Measurements from ENCODE around the gene IMP4. TPM values are rescaled to one million over a fixed set of nuclear protein-coding genes. Genes with fewer than 3 reads are reported as not detected.
"Not testable (repeated sequence)": the region's sequence is repeated elsewhere in the genome, so short reads cannot be mapped to it uniquely, and the experiment has no call there.

Gene IMP4
- total RNA-seq, 1 experiment from 2014 or later: 120 TPM

- Mint-ChIP-seq H3K27me3 (ENCODE audit: insufficient read depth, unreplicated experiment) (peaks cover 3% of the 10 kb centered on the region), H3K36me3 (ENCODE audit: insufficient read depth, unreplicated experiment) (no peaks in the 10 kb centered on the region), H3K9me3 (ENCODE audit: unreplicated experiment) (no peaks in the 10 kb centered on the region), H3K27ac (ENCODE audit: unreplicated experiment) (peak overlapping the region; percentile 62), H3K4me3 (ENCODE audit: unreplicated experiment) (no peak overlapping the region), H3K4me1 (ENCODE audit: low read depth, unreplicated experiment) (peaks cover 6% of the 10 kb centered on the region)
- TF ChIP-seq, protein P1, sequence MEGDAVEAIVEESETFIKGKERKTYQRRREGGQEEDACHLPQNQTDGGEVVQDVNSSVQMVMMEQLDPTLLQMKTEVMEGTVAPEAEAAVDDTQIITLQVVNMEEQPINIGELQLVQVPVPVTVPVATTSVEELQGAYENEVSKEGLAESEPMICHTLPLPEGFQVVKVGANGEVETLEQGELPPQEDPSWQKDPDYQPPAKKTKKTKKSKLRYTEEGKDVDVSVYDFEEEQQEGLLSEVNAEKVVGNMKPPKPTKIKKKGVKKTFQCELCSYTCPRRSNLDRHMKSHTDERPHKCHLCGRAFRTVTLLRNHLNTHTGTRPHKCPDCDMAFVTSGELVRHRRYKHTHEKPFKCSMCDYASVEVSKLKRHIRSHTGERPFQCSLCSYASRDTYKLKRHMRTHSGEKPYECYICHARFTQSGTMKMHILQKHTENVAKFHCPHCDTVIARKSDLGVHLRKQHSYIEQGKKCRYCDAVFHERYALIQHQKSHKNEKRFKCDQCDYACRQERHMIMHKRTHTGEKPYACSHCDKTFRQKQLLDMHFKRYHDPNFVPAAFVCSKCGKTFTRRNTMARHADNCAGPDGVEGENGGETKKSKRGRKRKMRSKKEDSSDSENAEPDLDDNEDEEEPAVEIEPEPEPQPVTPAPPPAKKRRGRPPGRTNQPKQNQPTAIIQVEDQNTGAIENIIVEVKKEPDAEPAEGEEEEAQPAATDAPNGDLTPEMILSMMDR (IDR thresholded peaks at IDR 0.05; ENCODE audit: insufficient read depth in 1 of 2, low read depth in 1 of 2, low read length in 1 of 2, severe bottlenecking in 1 of 2, unreplicated experiment in 1 of 2): no peak
- DNase-seq: no peak
- H3K27me3 ChIP-seq (replicated peaks; ENCODE audit: control insufficient read depth, insufficient read depth, low read length): no peaks in the 10 kb centered on the region
- H3K9me3 ChIP-seq: no peaks in the 10 kb centered on the region
- H3K4me1 ChIP-seq: peaks cover 12% of the 10 kb centered on the region
- no TSS peak for BruUV-seq (replicated peaks)
- CTCF ChIA-PET: interaction anchor here (0.7 to 1.0 kb wide), 2 partner anchors 13 to 76 kb away, joined by 4 to 5 read pairs; a partner anchor contains a TSS
- POLR2A ChIA-PET: interaction anchor here (1.1 kb wide), 1 partner anchor 14 kb away, joined by 6 read pairs; the partner anchor contains the start of gene IMP4
- no peaks in the 10 kb centered on the region for H3K36me3 ChIP-seq (ENCODE audit: control insufficient read depth, insufficient read depth, low read length)
- intact Hi-C loops (cut with micrococcal nuclease; ENCODE audit: unreplicated experiment): no loop called here
- no peak overlapping the region for H3K4me3 ChIP-seq (ENCODE audit: low read depth, low read length)
Measured at GRCh38 chr2:130328710-130329109, 14.0 kb upstream of the IMP4 start.

DNA sequence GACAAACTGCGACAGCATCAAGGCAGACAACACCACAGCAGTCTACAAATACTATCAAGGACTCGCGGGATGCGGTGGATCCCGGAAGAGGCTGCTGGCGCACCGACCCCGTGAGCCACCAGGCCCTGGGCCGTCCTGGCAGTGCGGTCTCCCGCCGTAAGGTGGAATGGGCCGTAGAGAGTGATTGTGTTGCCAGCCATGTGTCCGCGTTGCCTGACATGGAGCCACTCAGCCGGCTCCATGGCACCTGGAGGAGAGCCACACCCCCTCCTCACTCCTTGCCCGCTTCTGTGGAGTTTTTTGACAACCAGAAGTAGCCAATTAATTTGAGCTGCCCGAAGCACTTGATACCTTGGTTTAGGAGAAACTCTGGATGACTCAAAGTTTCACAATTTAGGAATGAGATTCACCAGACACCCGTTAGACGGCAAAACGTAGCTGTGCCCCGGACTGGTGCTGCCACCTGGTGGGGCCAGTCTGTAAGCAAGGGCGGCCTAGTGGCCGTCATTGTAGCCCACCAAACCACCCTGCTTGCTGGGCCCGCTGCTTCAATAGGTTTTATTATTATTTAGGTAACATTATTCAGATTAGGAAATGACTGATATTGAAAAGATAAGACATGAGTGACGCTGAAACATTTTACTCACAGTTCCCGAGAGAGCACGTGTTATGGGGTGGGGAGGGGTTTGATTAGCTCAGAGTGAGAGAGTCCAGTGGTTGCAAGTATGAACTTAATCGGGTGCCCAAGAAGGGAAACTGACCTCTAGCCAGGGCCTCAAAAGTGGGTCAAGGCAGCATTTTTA lies 10.2 kb upstream of the IMP4 start:
- H3K36me3 ChIP-seq (ENCODE audit: control insufficient read depth, insufficient read depth, low read length): no peaks in the 10 kb centered on the region
- Mint-ChIP-seq H3K36me3 (ENCODE audit: insufficient read depth, unreplicated experiment) (peaks cover 10% of the 10 kb centered on the region), H3K4me1 (ENCODE audit: low read depth, unreplicated experiment) (no peaks in the 10 kb centered on the region), H3K27ac (ENCODE audit: unreplicated experiment) (no peak overlapping the region), H3K9me3 (ENCODE audit: unreplicated experiment) (no peaks in the 10 kb centered on the region), H3K27me3 (ENCODE audit: insufficient read depth, unreplicated experiment) (peaks cover 6% of the 10 kb centered on the region), H3K4me3 (ENCODE audit: unreplicated experiment) (peak overlapping the region; percentile 39)
- POLR2A ChIA-PET: no interaction called here
- no TSS peak for BruUV-seq (replicated peaks)
- no peaks in the 10 kb centered on the region for H3K9me3 ChIP-seq
- TF ChIP-seq, protein P1 (IDR thresholded peaks at IDR 0.05; ENCODE audit: insufficient read depth in 1 of 2, low read depth in 1 of 2, low read length in 1 of 2, severe bottlenecking in 1 of 2, unreplicated experiment in 1 of 2): peak; percentile 94 to 97
- CTCF ChIA-PET: interaction anchor here (0.6 to 2.5 kb wide), 7 partner anchors 10 to 423 kb away, joined by 3 to 18 read pairs (median 7); partner anchors contain the start of genes IMP4, MZT2B and SMPD4
- no peak overlapping the region for H3K4me3 ChIP-seq (ENCODE audit: low read depth, low read length)
- H3K4me1 ChIP-seq: peaks cover 12% of the 10 kb centered on the region
- H3K27me3 ChIP-seq (replicated peaks; ENCODE audit: control insufficient read depth, insufficient read depth, low read length): no peaks in the 10 kb centered on the region
- intact Hi-C loops (cut with micrococcal nuclease; ENCODE audit: unreplicated experiment): loop anchor here (1.0 kb wide), 3 partner anchors 79 to 176 kb away; partner anchors contain the start of gene MZT2B
- peak; percentile 73 to 89 for DNase-seq

GRCh38 chr2:130333253-130333652 lies 9.4 kb upstream of the IMP4 start:
- H3K36me3 ChIP-seq (ENCODE audit: control insufficient read depth, insufficient read depth, low read length); BruUV-seq (replicated peaks); H3K27me3 Mint-ChIP-seq (ENCODE audit: insufficient read depth, unreplicated experiment); H3K27me3 ChIP-seq (replicated peaks; ENCODE audit: control insufficient read depth, insufficient read depth, low read length); H3K4me1 ChIP-seq; H3K9me3 Mint-ChIP-seq (ENCODE audit: unreplicated experiment); DNase-seq; H3K4me1 Mint-ChIP-seq (ENCODE audit: low read depth, unreplicated experiment); H3K4me3 Mint-ChIP-seq (ENCODE audit: unreplicated experiment); H3K9me3 ChIP-seq; H3K27ac Mint-ChIP-seq (ENCODE audit: unreplicated experiment); POLR2A ChIA-PET; intact Hi-C loops (cut with micrococcal nuclease; ENCODE audit: unreplicated experiment); H3K4me3 ChIP-seq (ENCODE audit: low read depth, low read length): not testable (repeated sequence)
- peaks cover 16% of the 10 kb centered on the region for H3K36me3 Mint-ChIP-seq (ENCODE audit: insufficient read depth, unreplicated experiment)
- CTCF ChIA-PET: interaction anchor here (0.6 to 2.5 kb wide), 5 partner anchors 9 to 424 kb away, joined by 4 to 18 read pairs (median 10); partner anchors contain the start of genes IMP4, MZT2B and SMPD4
